Liver (tissue), 9 donors: ENCODE data around the gene GALK1. TPM values are rescaled to one million over a fixed set of nuclear protein-coding genes. Genes with fewer than 3 reads are reported as not detected.

Experiments used
- DNase-seq: peaks from one replicate; pipeline ENCODE4 v3.0.0-alpha.2; 2017; ENCODE audit warnings: low spot score
- H3K27ac ChIP-seq, 2 donors: one replicate each; pipeline ENCODE4 v1.7.0; 2013; ENCODE audit warnings: inconsistent platforms in 2 of 2, low read length in 2 of 2, control low read depth in 1 of 2, low read depth in 1 of 2, mild to moderate bottlenecking in 1 of 2
- H3K27me3 ChIP-seq, 4 donors: one replicate each; pipeline versions ENCODE4 v1.6.1 to v1.7.0; 2013; ENCODE audit warnings: low read length in 3 of 4, inconsistent platforms in 1 of 4, mild to moderate bottlenecking in 1 of 4, moderate library complexity in 1 of 4; ENCODE audit not compliant: control insufficient read depth in 4 of 4, insufficient read depth in 4 of 4
- H3K36me3 ChIP-seq, 4 donors: one replicate each; pipeline versions ENCODE4 v1.6.1 to v1.7.0; 2013; ENCODE audit warnings: low read length in 3 of 4, mild to moderate bottlenecking in 3 of 4, low read depth in 1 of 4, moderate library complexity in 1 of 4; ENCODE audit not compliant: control insufficient read depth in 4 of 4, insufficient read depth in 3 of 4
- H3K4me1 ChIP-seq, 4 donors: one replicate each; pipeline versions ENCODE4 v1.6.1 to v1.7.0; 2013; ENCODE audit warnings: low read length in 3 of 4, mild to moderate bottlenecking in 3 of 4, moderate library complexity in 1 of 4; ENCODE audit not compliant: control insufficient read depth in 4 of 4, insufficient read depth in 4 of 4
- H3K4me3 ChIP-seq, 3 donors: one replicate each; pipeline versions ENCODE4 v1.6.1 to v1.7.0; 2013; ENCODE audit warnings: low read length in 3 of 3, control low read depth in 1 of 3, low read depth in 1 of 3, mild to moderate bottlenecking in 1 of 3
- H3K9ac ChIP-seq, 2 donors: one replicate each; pipeline ENCODE4 v1.7.0; 2013; ENCODE audit warnings: low read length in 2 of 2, mild to moderate bottlenecking in 2 of 2, moderate library complexity in 2 of 2, control low read depth in 1 of 2, low read depth in 1 of 2
- H3K9me3 ChIP-seq, 4 donors: one replicate each; pipeline versions ENCODE4 v1.6.1 to v1.7.0; 2013; ENCODE audit warnings: low read length in 3 of 4; ENCODE audit not compliant: control insufficient read depth in 4 of 4
- EGR1 ChIP-seq, 2 donors: IDR thresholded peaks; 2 replicates each; pipeline ENCODE4 v1.6.1; 2016 to 2018; ENCODE audit warnings: antibody characterized with exemption in 2 of 2, low read depth in 2 of 2
- FOXA1 ChIP-seq: IDR thresholded peaks from 2 replicates; pipeline ENCODE4 v1.6.1; 2016; ENCODE audit warnings: antibody characterized with exemption
- FOXA2 ChIP-seq: IDR thresholded peaks from 2 replicates; pipeline ENCODE4 v1.6.1; 2016; ENCODE audit warnings: antibody characterized with exemption
- GABPA ChIP-seq, 2 donors: IDR thresholded peaks in 1 of 2; conservative IDR thresholded peaks in 1 of 2; 2 replicates each; pipeline ENCODE4 v1.6.1; 2016; ENCODE audit warnings: antibody characterized with exemption in 2 of 2, mild to moderate bottlenecking in 1 of 2, moderate library complexity in 1 of 2
- HNF4A ChIP-seq, 2 donors: conservative IDR thresholded peaks; 2 replicates each; pipeline ENCODE4 v1.6.1; 2016; ENCODE audit warnings: antibody characterized with exemption in 2 of 2, mild to moderate bottlenecking in 2 of 2
- HNF4G ChIP-seq: IDR thresholded peaks from 2 replicates; pipeline ENCODE4 v1.6.1; 2016; ENCODE audit warnings: antibody characterized with exemption
- JUND ChIP-seq, 2 donors: IDR thresholded peaks; 2 replicates each; pipeline ENCODE4 v1.6.1; 2016; ENCODE audit warnings: antibody characterized with exemption in 2 of 2
- NR2F2 ChIP-seq: IDR thresholded peaks from 2 replicates; pipeline ENCODE4 v1.6.1; 2016; ENCODE audit warnings: antibody characterized with exemption
- RAD21 ChIP-seq, 2 donors: IDR thresholded peaks; 2 replicates each; pipeline ENCODE4 v1.6.1; 2016; ENCODE audit warnings: antibody characterized with exemption in 2 of 2, mild to moderate bottlenecking in 2 of 2
- REST ChIP-seq: IDR thresholded peaks from 2 replicates; pipeline ENCODE4 v1.6.1; 2016; ENCODE audit warnings: antibody characterized with exemption, mild to moderate bottlenecking
- RXRA ChIP-seq, 2 donors: IDR thresholded peaks; 2 replicates each; pipeline ENCODE4 v1.6.1; 2017 to 2018; ENCODE audit warnings: antibody characterized with exemption in 2 of 2, mild to moderate bottlenecking in 1 of 2
- SP1 ChIP-seq: IDR thresholded peaks from 2 replicates; pipeline ENCODE4 v1.6.1; 2018; ENCODE audit warnings: antibody characterized with exemption, mild to moderate bottlenecking
- TAF1 ChIP-seq: conservative IDR thresholded peaks from 2 replicates; pipeline ENCODE4 v1.6.1; 2016; ENCODE audit warnings: antibody characterized with exemption, mild to moderate bottlenecking
- YY1 ChIP-seq: IDR thresholded peaks from 2 replicates; pipeline ENCODE4 v1.6.1; 2016; ENCODE audit warnings: antibody characterized with exemption, mild to moderate bottlenecking
- ZBTB33 ChIP-seq: IDR thresholded peaks from 2 replicates; pipeline ENCODE4 v1.6.1; 2016; ENCODE audit warnings: antibody characterized with exemption
- WGBS: extraction: QIAGEN DNeasy Blood & Tissue Kit; methylation state at CpG from one replicate; pipeline ENCODE4 v1.1.7; 2013; 5-methylcytosine and 5-hydroxymethylcytosine counted together
- polyA plus RNA-seq, 2 donors: library from polyadenylated mRNA; stranded (reverse) in 1 of 2; unstranded in 1 of 2; fragments of 200-250 nt in 1 of 2; fragments of >200 nt in 1 of 2; fragmentation: Nextera tagmentation in 1 of 2; extraction: Ambion mirVana in 1 of 2; gene quantifications; one replicate each; pipeline versions ENCODE4 v1.2.1 to v1.2.3, GENCODE V29; 2013 to 2015
- total RNA-seq, 2 donors: library from RNA; depleted of rRNA; stranded (reverse); fragments of >200 nt; gene quantifications; one replicate each; pipeline ENCODE4 v1.2.3, GENCODE V29; 2014
- TF ChIP-seq, protein P1 (sequence below): IDR thresholded peaks from 2 replicates; pipeline ENCODE4 v1.6.1; 2016; ENCODE audit warnings: antibody characterized with exemption
- TF ChIP-seq, protein P2 (sequence below): IDR thresholded peaks from 2 replicates; pipeline ENCODE4 v1.6.1; 2016; ENCODE audit warnings: antibody characterized with exemption
- TF ChIP-seq, protein P3 (sequence below): fragments of 150-350 bp; IDR thresholded peaks from 2 replicates; pipeline ENCODE4 v1.5.1; 2017; ENCODE audit warnings: improper control_type of control experiment, low read depth, low read length; ENCODE audit not compliant: missing input control
- donor health status: healthy.
- donor health status: healthy.
- donor health status: healthy.
- donor health status: healthy.
- donor health status: healthy.

GALK1 gene
- total and polyA plus RNA-seq, 4 donors = 59.0 to 230 (median 95.9) TPM

DNA sequence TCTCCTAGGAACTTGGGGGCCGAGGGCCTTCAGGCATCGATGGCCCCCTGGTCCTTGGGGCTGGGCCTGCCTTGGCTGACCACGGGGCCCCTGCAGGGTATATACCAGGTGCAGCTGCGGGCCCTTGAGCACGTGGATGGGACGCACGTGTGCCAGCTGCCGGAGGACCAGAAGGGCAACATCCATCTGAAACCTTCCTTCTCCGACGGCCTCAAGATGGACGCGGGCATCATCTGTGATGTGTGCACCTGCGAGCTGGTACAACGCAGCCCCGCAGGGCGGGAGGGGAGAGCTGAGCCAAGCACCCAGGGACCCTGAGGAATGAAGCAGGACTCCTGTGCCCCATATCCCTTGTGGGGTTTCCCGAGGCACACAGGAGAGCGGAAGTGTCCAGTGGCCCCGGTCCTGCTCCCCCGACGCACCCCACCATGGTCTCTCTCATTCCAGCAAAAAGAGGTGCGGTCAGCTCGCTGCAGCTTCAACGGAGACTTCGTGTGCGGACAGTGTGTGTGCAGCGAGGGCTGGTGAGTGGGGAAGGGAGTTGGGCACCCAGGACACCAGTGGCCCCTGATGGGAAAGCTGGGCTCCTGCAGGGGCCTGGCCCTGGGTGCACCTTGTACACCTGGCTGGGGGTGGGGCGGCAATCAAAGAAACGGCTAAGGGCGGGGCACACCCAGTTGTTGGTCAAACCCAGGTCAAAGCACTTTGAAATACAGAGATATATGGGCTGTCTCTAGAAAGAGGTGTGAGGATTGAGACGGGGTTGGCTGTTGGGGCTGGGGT lies 33.1 kb downstream of the GALK1 start:
- no peak for DNase-seq
- Histone ChIP-seq H3K27me3 (no peaks in the 10 kb centered on the region), H3K4me1 (peaks cover 0 to 7% (median 3%) of the 10 kb centered on the region in 4 donors), H3K9me3 (no peaks in the 10 kb centered on the region), H3K9ac (no peak overlapping the region), H3K27ac (no peak overlapping the region), H3K4me3 (no peak overlapping the region), H3K36me3 (no peaks in the 10 kb centered on the region)
- 89% methylated on average over 31 of the region's 31 CpGs for WGBS
- TF ChIP-seq, protein P1, sequence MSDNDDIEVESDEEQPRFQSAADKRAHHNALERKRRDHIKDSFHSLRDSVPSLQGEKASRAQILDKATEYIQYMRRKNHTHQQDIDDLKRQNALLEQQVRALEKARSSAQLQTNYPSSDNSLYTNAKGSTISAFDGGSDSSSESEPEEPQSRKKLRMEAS = no peak
- TF ChIP-seq FOXA1 (no peak), JUND (IDR thresholded peaks at IDR 0.05) (no peak), FOXA2 (no peak), REST (no peak), NR2F2 (no peak), HNF4A (conservative IDR thresholded peaks at IDR 0.05) (no peak), TAF1 (no peak), ZBTB33 (no peak), YY1 (no peak), RXRA (IDR thresholded peaks at IDR 0.05) (no peak), GABPA (IDR thresholded peaks at IDR 0.05 in 1 of 2, conservative IDR thresholded peaks at IDR 0.05 in 1 of 2) (no peak), RAD21 (IDR thresholded peaks at IDR 0.05) (no peak), HNF4G (no peak), SP1 (no peak), EGR1 (IDR thresholded peaks at IDR 0.05; ENCODE audit: low read depth in 2 of 2) (no peak)
- TF ChIP-seq, protein P2, sequence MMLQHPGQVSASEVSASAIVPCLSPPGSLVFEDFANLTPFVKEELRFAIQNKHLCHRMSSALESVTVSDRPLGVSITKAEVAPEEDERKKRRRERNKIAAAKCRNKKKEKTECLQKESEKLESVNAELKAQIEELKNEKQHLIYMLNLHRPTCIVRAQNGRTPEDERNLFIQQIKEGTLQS = no peak
- TF ChIP-seq, protein P3, sequence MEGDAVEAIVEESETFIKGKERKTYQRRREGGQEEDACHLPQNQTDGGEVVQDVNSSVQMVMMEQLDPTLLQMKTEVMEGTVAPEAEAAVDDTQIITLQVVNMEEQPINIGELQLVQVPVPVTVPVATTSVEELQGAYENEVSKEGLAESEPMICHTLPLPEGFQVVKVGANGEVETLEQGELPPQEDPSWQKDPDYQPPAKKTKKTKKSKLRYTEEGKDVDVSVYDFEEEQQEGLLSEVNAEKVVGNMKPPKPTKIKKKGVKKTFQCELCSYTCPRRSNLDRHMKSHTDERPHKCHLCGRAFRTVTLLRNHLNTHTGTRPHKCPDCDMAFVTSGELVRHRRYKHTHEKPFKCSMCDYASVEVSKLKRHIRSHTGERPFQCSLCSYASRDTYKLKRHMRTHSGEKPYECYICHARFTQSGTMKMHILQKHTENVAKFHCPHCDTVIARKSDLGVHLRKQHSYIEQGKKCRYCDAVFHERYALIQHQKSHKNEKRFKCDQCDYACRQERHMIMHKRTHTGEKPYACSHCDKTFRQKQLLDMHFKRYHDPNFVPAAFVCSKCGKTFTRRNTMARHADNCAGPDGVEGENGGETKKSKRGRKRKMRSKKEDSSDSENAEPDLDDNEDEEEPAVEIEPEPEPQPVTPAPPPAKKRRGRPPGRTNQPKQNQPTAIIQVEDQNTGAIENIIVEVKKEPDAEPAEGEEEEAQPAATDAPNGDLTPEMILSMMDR = no peak
